HEK293T (cell line): Measurements from ENCODE around the gene CRX.
A peak's percentile ranks its signal among the peaks of the same experiment; 100 is the strongest.

ENCODE experiments used
- ARNT ChIP-seq: fragments of 450-650 bp; IDR thresholded peaks from 2 replicates; pipeline ENCODE4 v1.6.1; 2017; ENCODE audit warnings: mild to moderate bottlenecking
- BHLHE40 ChIP-seq: fragments of 450-650 bp; IDR thresholded peaks from 2 replicates; pipeline ENCODE4 v1.6.1; 2016; ENCODE audit warnings: mild to moderate bottlenecking, moderate library complexity, borderline replicate concordance
- CTBP1 ChIP-seq: fragments of 450-650 bp; IDR thresholded peaks from 2 replicates; pipeline ENCODE4 v1.6.1; 2016; ENCODE audit warnings: borderline replicate concordance
- FOXA1 ChIP-seq: fragments of 450-650 bp; IDR thresholded peaks from 2 replicates; pipeline ENCODE4 v1.6.1; 2016; ENCODE audit warnings: mild to moderate bottlenecking
- FOXK2 ChIP-seq: fragments of 450-650 bp; IDR thresholded peaks from 2 replicates; pipeline ENCODE4 v1.6.1; 2016; ENCODE audit warnings: mild to moderate bottlenecking
- FOXM1 ChIP-seq: fragments of 450-650 bp; IDR thresholded peaks from 2 replicates; pipeline ENCODE4 v1.6.1; 2017; ENCODE audit warnings: mild to moderate bottlenecking, borderline replicate concordance
- HDGF ChIP-seq: fragments of 450-650 bp; IDR thresholded peaks from 2 replicates; pipeline ENCODE4 v1.6.1; 2017; ENCODE audit warnings: antibody characterized with exemption, borderline replicate concordance
- L3MBTL2 ChIP-seq: fragments of 450-650 bp; conservative IDR thresholded peaks from 2 replicates; pipeline ENCODE4 v1.6.1; 2016; ENCODE audit warnings: mild to moderate bottlenecking
- NFRKB ChIP-seq: fragments of 450-650 bp; IDR thresholded peaks from 2 replicates; pipeline ENCODE4 v1.6.1; 2016; ENCODE audit warnings: mild to moderate bottlenecking, moderate library complexity
- PKNOX1 ChIP-seq: fragments of 450-650 bp; IDR thresholded peaks from 2 replicates; pipeline ENCODE4 v1.6.1; 2016
- SP1 ChIP-seq: fragments of 450-650 bp; IDR thresholded peaks from 2 replicates; pipeline ENCODE4 v1.6.1; 2017
- SUZ12 ChIP-seq: fragments of 450-650 bp; IDR thresholded peaks from 2 replicates; pipeline ENCODE4 v1.6.1; 2016; ENCODE audit warnings: mild to moderate bottlenecking
- TARDBP ChIP-seq: fragments of 450-650 bp; IDR thresholded peaks from 2 replicates; pipeline ENCODE4 v1.6.1; 2016
- ZNF384 ChIP-seq: fragments of 450-650 bp; IDR thresholded peaks from 2 replicates; pipeline ENCODE4 v1.6.1; 2016

DNA sequence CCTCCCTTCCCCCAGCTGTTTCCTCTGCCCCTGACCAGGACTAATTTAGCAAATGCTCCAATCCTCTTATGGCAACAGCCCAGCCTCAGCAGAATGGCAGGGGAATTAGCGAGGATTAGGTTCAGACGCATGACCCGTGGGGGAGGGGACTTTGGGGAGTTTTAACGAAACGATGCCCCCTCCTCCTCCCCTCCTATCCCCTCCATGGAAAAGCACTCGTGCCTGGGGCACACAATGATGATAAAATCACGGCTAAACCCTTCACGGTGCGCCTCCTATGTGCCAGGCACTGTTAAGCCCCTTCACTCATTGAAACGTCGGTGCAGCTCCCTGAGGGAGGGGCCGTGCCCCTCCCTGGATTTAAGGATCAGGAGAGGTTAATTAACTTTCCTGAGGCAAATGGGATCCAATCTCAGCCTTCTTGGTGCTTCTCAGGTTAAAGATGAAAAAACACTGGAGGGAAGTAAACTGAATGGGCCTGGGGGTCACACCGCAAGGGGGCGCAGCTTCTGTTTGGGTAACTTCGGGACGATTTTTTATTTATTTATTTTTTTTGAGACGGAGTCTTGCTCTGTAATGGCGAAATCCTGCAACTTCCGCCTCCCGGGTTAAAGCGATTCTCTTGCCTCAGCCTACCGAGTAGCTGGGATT, 27.2 kb downstream of the CRX start:
- no peak for TF ChIP-seq HDGF
- no peak for TF ChIP-seq FOXK2
- TF ChIP-seq SP1 = no peak
- no peak for TF ChIP-seq BHLHE40
- no peak for TF ChIP-seq NFRKB
- no peak for TF ChIP-seq SUZ12
- TF ChIP-seq L3MBTL2 = 0 out of 2 replicates have a peak, but pooled peaks have one; percentile 7
- no peak for TF ChIP-seq ARNT
- peak; percentile 80; the same call in 1 of the 2 replicates for TF ChIP-seq FOXM1
- no peak for TF ChIP-seq PKNOX1
- TF ChIP-seq ZNF384 = peak; percentile 88
- TF ChIP-seq CTBP1 = no peak
- TF ChIP-seq FOXA1 = no peak
- no peak for TF ChIP-seq TARDBP
